Measurements from ENCODE around the gene TWIST1.

- TF ChIP-seq YY1 (IDR thresholded peaks at IDR 0.05; ENCODE audit: insufficient read depth, insufficient read length) (no peak), ZNF274 (IDR thresholded peaks at IDR 0.05; ENCODE audit: low read depth, low read length) (no peak)
Measured at GRCh38 chr7:19079066-19079465, 38.4 kb downstream of the TWIST1 start.

Data from NT2/D1 (cell line).